Measurements from ENCODE around the gene NXPH1.

The NXPH1 gene

DNA sequence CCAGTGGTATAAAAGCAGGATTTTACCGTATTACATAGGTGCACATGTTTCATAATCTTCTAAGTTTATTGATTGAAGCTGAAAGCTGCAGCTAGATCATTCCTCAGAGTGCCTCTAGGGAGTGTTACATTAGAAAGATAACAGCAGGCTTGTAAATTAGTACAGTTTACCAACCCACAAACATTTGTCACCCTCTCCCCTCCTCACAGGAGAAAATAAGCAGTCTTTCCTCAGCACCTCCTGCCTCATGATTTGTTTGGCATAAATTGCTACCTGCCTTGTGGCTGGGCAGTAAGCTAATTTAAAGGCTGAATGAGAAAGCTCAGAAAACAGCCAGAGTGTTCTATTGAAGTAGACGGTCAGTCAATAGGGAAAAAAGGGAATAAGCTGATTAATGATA lies 74.2 kb downstream of the NXPH1 start:
- DNase-seq (ENCODE audit: low read depth in 3 of 3) = no peak

DNA sequence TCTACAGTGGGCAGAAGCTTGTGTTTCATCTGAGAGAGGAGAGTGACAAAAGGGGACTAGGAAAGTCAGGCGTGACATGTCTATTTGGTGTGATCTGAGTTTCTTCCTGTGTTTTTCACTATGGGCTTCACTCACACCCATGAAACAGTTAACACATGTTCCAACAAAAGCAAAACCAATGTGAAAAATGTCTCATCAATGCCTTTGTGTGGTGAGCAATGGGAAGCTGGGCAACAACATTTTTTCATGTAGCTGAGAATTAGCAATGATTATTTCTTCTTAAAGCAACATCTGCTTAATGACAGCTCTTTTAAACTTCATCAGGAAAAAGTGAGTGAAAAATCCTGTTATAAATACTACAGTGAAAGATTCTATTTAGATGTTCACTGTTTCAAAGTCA lies 76.2 kb downstream of the NXPH1 start:
- no peak for DNase-seq (ENCODE audit: low read depth in 3 of 3)

DNA sequence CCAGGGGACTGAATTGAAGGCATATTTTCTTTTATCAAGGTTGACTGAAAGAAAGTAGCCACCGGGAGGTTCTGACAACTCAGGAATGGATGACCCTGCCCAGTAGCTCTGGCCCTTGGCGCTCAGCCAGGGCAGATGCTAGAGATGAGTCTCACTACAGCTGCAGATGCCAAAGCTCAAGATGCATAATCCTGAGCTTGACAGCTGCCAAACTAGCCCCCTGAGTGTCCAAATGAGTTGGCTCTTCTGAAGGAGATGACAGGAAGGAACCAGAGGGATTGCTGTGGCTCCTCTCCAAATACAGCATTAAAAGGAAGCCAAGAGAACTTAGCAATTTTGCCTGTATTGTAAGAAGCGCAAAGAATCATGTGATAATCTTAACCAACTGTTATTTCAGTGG lies 78.4 kb downstream of the NXPH1 start:
- DNase-seq (ENCODE audit: low read depth in 3 of 3) = no peak

DNA sequence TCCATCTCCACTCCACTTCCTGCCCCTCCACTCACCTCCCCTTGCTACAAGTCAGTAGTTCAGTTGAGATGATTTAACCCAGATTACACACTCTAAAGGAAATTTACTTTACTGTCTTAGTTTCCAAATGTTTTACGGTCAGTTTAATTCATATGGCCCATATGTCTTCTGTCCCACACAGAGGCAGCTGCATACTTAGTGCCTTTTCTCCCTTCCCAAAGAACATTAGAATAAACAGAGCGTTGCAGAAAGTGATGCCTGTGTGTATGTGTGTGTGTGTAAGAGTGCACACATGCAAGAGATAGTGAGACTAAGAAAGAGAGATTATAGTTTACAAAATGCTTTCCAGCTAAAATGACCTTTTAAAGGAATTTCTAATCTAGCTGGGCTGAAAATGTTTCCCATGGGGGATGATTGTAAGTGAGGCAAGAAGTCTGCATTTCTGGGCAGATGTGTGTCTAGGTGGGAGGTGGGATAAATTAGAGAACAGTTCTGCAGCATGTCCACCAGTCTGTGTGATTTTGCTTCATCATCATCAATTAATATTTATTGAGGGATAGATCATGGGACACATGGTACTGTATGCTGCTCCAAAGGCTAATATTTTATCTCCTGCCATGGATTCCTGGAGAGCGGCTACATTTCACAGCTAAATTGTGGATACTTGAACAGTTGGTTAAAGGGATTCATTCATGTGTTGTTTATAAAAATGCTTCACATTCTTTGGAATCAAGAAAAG lies 81.5 kb downstream of the NXPH1 start:
- DNase-seq (ENCODE audit: low read depth in 3 of 3) = no peak

DNA sequence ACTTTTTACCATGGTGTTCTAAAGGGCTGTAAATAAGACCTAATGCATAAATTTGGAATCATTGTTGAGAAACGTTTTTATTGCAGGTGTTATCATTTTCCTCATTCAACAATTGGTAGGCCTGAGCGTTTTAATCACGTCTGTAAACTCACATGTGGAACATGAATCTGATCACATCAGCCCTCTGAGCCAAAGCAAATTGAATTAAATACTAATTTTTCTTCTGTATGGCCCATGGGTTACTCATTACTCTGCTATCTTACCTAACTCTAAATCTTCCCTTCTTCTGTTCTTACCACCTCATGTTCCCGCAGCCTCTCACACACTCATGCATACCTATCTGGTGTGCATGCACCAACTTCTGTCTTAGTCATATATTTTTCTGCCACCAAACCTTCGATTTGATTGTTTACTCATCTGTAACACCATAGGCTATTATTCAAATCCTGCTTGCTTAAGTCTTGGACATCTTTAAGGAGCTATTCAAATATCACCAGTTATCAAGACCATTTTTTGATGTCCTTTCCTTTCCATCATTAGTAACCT lies 82.3 kb downstream of the NXPH1 start:
- no peak for DNase-seq (ENCODE audit: low read depth in 3 of 3)

DNA sequence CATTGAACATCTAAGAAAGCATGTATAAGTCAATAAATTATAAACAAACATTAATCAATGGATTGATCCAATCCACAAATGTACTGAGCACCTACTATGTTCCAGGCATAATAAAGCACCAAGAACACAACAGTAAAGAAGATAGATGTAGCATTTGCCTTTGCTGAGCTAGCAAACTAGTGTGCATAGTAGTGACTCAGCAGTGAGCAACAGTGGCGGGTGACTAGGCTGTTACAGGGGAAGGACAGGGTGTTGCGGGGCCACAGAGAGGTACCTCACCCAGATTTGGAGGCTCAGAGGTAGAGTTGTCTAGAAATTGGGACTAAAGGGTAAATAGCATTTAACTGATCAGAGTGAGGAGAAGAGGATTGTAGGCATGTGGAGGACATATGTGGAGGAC lies 83.6 kb downstream of the NXPH1 start:
- DNase-seq (ENCODE audit: low read depth in 3 of 3) = no peak

DNA sequence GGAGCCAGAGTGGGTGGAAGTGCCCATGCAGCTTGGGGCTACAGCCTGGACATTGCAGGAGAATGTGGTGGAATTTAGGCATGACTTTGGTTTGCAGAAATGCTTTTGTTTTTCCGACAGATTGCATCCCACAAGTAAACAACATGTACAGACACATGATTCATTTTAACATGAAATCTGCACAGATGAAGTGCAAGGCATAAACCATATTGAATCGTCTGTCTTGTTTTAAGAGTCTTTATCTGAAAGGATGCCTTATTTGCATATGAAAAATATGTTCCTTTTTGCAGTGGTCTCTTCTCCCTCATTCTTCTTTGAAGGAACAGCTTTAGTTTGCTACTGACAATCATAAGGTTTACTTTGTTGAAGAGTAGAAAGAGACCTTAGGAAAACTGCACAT lies 94.9 kb downstream of the NXPH1 start:
- no peak for DNase-seq (ENCODE audit: low read depth in 3 of 3)

DNA sequence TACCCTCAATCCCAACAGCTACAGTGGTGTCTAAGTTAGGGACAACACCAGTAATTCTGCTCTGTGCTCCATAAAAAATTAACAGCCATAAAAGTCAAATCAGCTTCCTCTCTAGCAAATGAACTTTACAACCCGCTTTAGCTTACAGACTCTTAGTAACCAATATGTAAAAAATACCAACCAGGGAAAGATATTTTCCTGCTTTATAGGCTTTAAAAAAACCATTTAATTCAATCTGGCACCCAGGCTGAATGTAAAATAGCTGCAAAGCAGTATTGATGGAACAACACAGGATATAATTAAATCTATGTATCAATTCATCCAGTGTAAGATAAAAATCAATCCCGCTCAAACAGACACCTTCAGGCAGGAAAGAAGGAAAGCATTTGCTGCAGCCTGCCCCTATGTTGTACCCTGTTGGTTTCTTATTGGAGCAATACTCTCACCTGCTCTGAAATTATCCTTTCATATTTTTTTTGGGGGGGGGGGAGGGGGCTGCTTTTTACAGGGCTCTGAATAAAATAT lies 98.6 kb downstream of the NXPH1 start:
- no peak for DNase-seq (ENCODE audit: low read depth in 3 of 3)

DNA sequence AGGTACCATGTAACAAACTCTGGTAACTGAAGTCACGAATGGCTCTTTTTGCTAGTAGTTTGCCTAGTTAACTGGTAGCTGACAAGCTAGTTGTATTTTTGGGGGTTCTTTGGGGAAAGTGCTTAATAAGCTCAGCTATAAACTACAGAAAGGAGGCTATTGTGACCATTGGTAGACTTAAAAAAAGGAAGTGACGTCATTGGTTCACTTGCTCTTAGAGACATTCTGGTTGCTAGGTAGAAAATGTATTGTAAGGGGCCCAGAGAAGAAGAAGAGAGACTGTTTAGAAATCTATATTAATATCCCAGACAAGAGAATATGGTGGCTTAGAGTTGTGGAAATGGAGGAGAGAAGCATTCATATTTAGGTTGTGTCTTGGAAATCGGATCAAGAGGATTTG lies 103.0 kb downstream of the NXPH1 start:
- DNase-seq (ENCODE audit: low read depth in 3 of 3) = no peak

DNA sequence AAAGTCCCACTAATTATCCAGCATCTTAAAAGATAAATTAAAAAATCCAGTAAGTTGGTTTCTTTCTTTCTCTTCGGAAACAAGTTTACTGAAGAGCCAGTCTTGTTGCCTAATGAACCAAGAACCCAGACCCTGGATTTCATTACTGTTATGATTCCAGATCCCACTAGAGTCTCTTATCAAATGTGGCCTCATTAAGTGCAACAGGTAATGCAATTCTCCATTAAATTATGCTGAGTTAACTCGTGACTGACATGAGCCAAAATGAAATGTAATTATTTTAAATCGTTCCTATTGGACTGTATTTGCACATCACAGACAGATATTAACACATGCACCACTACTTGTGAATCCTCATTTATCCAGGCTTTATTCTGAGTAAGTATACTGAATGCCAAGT lies 115.6 kb downstream of the NXPH1 start:
- no peak for DNase-seq (ENCODE audit: low read depth in 3 of 3)

DNA sequence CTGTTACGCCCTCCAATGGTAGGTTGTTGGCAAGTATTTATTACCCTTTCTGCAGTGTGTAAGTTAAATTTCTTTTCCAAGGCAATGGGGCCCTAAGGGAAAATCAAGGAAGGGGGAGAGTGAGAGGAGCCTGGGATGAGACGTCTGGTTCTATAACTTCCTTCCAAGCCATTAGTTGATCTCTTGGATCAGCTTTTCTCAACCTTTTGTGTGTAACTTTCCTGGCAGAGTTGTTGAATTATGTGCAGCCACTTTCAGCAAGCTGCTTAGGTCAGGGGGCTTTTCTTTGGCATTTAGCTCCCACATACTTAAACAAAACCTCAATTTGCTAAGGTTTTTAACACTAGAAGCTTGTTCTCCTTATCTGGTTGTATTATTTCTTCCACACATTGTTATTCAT lies 127.1 kb downstream of the NXPH1 start:
- DNase-seq (ENCODE audit: low read depth in 3 of 3) = no peak

DNA sequence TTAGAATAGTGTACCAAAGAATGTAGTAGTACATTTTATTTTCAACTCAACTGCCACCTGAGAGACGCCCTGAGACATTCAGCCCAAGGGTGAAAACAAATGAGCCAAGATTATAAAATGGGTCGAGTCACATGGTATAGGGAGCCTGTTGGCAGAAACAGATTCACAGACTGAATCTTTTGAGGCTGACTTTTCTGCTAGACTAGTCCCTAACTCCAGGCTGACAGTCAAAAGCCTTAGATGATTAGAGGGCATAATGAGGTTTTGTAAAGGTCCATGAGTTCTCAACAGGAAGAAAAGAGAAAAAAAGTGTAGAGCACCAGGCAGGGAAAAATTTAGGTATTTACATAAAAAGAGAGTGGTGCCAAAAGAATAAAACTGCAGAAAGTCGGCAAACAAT lies 128.0 kb downstream of the NXPH1 start:
- DNase-seq (ENCODE audit: low read depth in 3 of 3) = no peak

DNA sequence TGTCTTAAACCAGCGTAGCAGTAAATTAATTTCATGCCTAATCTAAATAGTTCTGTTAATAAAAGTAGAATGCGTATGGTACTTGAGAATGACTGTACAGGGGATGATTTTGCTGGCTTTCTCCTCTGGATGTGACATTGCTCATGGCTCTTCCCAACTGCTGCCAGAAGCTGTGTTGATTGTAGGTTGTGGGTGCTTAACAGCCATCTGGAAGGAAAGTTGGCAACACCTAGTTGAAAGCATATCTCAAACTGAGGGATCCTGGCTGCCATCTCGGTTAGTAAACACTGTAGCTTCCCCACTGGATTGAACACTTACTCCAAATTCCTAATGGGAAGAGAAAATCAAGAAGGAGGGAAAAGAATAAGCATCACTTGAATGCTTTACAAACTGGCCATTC lies 130.9 kb downstream of the NXPH1 start:
- DNase-seq (ENCODE audit: low read depth in 3 of 3) = no peak

DNA sequence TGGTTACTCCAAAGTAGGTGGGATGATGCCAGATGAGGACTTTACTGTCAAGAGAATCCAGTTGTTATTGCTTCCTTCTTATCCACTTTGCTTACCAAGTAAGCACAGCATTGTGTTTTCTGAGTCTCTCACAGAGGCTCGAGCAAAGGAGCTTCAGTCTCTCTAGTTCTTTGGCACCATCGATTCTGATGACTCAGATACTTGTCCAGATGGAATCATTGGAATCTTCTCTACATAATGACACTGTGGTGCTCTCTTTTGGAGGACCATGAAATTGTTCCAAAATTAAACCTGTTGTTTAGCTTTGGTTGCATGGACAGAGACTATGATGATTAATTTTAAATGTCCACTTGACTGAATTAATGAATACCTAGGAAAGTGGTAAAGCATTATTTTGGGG lies 132.6 kb downstream of the NXPH1 start:
- DNase-seq (ENCODE audit: low read depth in 3 of 3) = no peak

DNA sequence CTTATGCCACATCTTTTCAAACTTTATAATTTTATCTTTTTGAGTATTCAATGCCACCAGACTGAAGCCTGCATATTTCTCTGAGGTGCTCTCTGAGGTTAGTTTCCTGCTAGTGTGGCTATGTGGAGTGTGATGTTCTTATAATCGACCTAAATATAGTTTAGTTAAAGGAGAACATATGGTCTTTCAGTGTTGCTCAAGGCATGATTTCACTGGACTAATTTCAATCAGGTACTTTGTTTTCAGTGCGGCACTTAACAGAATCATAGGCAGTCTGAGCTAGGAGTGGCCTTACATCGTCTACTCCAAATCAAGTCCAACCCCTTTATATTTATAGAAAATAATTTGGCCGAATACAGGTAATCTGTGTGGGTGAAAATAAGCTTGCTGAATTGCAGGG lies 134.2 kb downstream of the NXPH1 start:
- no peak for DNase-seq (ENCODE audit: low read depth in 3 of 3)

DNA sequence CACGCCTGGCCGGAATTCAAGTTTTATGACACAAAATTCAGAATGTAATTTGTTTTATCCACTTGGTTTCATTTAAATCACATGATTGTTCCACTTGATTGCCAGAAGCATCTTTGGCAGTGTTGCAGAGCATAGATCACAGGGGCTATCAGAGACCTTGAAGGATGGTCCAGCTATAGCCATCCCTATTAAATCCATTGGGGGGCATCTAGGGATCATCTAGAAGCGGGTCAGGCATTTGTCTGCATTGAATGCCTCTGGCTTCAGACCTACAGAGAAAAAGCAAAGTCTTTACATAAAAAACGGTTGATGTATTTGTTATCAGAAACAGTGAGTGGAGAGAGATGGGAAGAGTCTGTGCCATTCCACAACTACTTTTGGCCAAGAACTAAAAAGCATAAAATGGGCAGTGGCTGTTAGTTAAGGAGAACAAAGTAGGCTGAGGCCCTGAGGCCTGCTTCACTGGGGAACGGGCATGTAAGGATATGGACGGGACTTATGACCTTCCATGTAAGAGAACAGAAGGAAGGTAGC lies 146.3 kb downstream of the NXPH1 start:
- DNase-seq (ENCODE audit: low read depth in 3 of 3) = no peak

DNA sequence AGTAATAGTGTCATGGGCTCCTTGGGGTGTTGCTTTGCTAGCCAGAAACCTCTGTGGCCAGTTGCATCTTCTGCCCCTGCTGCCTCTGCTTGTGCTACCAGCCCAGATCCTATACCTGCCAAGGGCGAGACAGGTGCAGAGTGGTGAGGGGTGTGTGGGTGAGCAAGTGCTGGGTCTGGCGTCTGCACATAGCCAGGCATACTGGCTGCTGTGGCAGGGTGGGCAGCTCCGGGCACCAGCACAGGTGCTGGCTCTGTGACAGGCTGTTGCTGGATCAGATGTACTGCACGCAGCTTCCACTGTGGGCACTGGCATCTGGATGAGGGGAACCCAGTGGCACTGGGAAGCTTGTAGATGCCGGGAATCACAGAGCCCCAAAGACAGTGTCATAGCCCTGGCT lies 148.4 kb downstream of the NXPH1 start:
- no peak for DNase-seq (ENCODE audit: low read depth in 3 of 3)

DNA sequence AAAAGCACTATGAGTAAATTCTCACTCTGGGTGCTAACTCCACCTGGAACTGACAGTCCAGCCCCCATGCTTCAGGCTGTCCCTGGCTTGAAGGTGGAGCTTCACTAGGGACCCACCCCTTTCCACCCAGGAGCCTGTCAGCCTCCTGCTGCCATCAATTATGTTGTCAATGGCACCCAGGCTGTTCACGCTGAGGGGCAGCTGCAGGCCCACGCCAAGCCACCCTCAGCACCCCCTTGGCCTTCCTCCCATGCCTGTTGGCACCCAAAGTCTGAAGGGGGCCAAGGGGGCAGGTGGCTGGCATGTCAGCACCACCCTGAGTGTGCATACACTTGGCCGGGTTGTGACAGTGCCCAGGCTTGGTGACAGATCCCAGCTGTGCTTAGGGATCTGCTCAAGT lies 149.3 kb downstream of the NXPH1 start:
- DNase-seq (ENCODE audit: low read depth in 3 of 3) = no peak

DNA sequence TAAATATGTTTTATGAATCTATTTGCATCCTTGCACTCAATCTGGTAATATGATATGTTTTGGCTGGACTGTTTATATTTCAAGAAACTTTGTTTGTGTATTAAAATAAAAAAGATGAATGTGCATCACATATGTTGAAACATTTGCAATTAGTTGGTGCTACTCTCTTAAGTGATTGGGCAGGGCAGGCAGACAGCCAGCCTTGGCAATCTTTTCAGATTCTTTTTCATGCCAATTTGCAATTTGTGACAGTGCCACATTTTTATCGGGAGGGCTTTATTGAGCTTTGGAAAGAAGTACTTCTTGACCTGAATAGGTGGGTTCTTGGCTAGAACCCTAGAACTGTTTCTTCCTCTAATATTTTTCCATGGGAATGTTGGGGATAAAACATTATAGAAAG lies 152.2 kb downstream of the NXPH1 start:
- no peak for DNase-seq (ENCODE audit: low read depth in 3 of 3)

DNA sequence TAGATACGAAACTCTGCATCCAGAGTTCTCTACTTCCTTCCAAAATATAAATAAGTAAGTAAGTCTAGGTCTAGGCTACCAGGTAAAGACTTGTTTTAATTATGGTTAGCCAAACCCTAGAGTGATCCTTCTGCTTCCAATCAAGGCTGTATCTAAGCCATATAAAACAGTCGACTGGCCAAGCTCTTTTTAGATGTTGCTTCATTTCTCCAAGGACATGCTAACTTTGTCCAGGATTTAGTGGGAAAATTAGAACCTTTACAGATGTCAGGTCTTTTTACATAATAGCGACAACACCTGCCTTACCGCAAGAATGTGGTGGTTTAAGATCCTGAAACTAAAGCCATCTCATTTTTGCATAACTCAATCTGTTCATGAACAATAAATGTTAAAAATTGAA lies 156.8 kb downstream of the NXPH1 start:
- no peak for DNase-seq (ENCODE audit: low read depth in 3 of 3)

DNA sequence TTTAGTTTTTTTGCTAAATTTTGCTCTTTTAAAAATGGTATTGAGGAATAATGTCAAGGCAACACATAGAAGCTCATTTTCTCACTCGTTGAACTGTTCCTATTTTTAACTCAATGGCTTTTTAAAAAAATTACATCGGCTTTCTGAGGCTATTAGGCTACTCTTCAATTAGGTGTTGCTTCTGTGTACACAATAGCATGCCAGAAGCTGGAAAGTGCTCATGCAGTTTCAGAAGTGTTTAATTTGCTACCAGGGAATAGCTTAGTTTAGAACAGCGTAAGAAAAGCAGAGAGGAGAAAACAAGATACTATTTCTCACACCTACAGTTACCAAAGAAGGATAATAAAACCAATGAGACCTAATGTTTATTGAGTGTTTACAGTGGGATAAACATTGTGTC lies 157.4 kb downstream of the NXPH1 start:
- DNase-seq (ENCODE audit: low read depth in 3 of 3) = no peak

DNA sequence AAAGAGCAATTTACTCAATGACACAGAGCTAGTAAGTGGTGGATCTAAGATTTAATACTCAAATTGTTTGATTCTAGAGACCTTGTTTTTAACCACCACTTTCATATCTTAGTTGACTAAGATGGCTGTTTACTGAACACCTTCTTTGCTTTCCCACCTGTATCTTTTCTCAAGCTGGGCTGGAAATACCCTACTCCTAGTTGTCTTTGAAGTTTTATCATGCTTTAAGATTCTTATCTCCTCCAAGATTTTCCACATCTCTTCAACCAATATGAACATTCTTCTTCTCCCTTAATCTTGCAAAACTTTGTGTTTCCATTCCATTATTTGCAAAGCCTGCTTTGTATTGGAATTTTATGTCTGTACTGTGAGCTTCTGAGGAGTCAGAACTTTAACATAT lies 157.9 kb downstream of the NXPH1 start:
- DNase-seq (ENCODE audit: low read depth in 3 of 3) = no peak

DNA sequence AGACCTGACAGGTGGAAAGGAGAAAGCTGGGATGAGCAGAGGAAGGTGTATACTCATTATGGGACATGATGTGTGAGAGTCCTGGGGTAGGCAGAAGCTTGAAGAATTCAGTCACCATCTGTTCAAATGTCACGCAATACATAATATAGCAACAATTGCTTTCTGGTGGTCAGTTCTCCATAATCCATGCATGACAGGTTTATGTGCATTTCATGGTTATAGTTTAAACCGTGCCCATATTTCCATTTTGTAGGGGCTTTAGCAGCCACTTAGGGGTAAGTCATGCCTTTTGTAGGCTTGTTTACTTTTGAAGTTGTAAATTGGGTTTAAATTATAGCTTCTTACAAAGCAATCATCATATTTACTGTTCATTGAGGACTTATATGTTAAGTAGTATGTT lies 158.8 kb downstream of the NXPH1 start:
- no peak for DNase-seq (ENCODE audit: low read depth in 3 of 3)

DNA sequence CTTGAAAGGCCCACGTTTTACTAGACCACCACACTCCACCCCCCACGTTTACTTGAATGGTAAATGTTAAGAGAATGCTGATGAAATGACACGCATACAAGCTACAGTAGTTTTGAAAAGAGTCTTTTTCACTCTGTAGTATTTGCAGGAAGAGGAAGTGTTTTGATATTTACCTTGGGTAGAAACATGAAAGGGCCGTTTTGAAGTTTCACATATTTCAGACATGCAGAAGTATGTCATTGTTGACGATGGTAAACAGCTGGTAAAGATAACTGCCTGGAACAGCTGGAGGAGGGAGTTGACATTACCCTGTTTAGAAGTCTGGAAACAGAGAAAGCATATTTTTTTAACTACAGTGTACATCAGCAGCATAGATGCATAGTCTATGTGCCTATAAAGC lies 160.7 kb downstream of the NXPH1 start:
- DNase-seq (ENCODE audit: low read depth in 3 of 3) = no peak

All from stimulated activated CD4-positive, alpha-beta T cell treated with anti-CD3 and anti-CD28 coated beads, TNF-alpha, amount 100 ng/mL, for 4 hours (primary cell).